Pancreas (tissue), 10 donors: Measurements from ENCODE around the gene TMEM40. TPM values are rescaled to one million over a fixed set of nuclear protein-coding genes. Genes with fewer than 3 reads are reported as not detected.
A peak's percentile ranks its signal among the peaks of the same experiment; 100 is the strongest.
"Not testable (repeated sequence)": the region's sequence is repeated elsewhere in the genome, so short reads cannot be mapped to it uniquely, and the experiment has no call there.

Source experiments
- ATAC-seq, 4 donors: fragments of 200-7000 bp; cut with Tn5 transposase; one replicate each; pipeline versions ENCODE4 v1.8.0 to v1.9.1; 2020; ENCODE audit warnings: mild to moderate bottlenecking in 4 of 4, moderate library complexity in 4 of 4
- DNase-seq, 6 donors: peaks; one replicate each; pipeline ENCODE4 v3.0.0-alpha.2; 2020
- FAIRE-seq: peaks from 2 replicates; lab custom pipeline; 2012; peaks lifted over from hg19 to GRCh38; lab: Jason Lieb, UNC
- H3K27ac ChIP-seq, 4 donors: fragments of 200-600 bp; sonication (generic); 1 replicate in 3 of 4; 2 replicates in 1 of 4; pipeline versions ENCODE4 v1.5.0 to v1.8.0; 2020
- H3K27me3 ChIP-seq, 4 donors: fragments of 200-600 bp; one replicate each; pipeline ENCODE4 v1.8.0; 2021
- H3K36me3 ChIP-seq, 3 donors: fragments of 200-600 bp; sonication (generic) in 1 of 3; one replicate each; pipeline versions ENCODE4 v1.5.0 to v1.8.0; 2020 to 2021
- H3K4me1 ChIP-seq, 3 donors: fragments of 200-600 bp; one replicate each; pipeline ENCODE4 v1.8.0; 2021
- H3K4me3 ChIP-seq, 4 donors: fragments of 200-600 bp; sonication (generic) in 2 of 4; one replicate each; pipeline versions ENCODE4 v1.5.0 to v1.8.0; 2020 to 2021
- H3K9me3 ChIP-seq, 4 donors: fragments of 200-600 bp; one replicate each; pipeline ENCODE4 v1.8.0; 2021
- CTCF ChIP-seq, 4 donors: fragments of 200-600 bp; sonication (generic) in 3 of 4; IDR thresholded peaks; one replicate each; pipeline versions ENCODE4 v1.5.0 to v1.8.0; 2021; ENCODE audit warnings: antibody characterized with exemption in 4 of 4
- WGBS, 2 donors: extraction: QIAGEN DNeasy Blood & Tissue Kit; methylation state at CpG; one replicate each; pipeline ENCODE4 v1.1.7; 2013; 5-methylcytosine and 5-hydroxymethylcytosine counted together
- intact Hi-C, 3 donors: fragments of 100-400 bp; cut with DNase I; formaldehyde crosslinking; loops; one replicate each; pipeline versions ENCODE4 v1.11.1 to v1.14.2; 2022
- polyA plus RNA-seq, 2 donors: library from polyadenylated mRNA; stranded (reverse); fragments of 200-250 nt; gene quantifications; one replicate each; pipeline ENCODE4 v1.2.3, GENCODE V29; 2013
- total RNA-seq, 6 donors: library from RNA; stranded (reverse); fragmentation: NEBNext Ultra II Directional in 4 of 6; extraction: Animal tissue kit (Norgen Biotek cat#: 25700) in 4 of 6; gene quantifications; one replicate each; pipeline versions ENCODE4 v1.2.1 to v1.2.4, GENCODE V29; 2021 to 2023
- donor health status: healthy with polysubstance abuse.
- donor health status: DM: no; HTN: no; CAD: no; lungs with moderate emphysema.
- donor health status: DM: no; HTN: no; CAD: no.
- donor health status: control.
- donor health status: control.
- donor health status: Bipolar disorder and iron deficiency.
- donor health status: DM: yes; HTN: yes; CAD: no.
- donor health status: DM: no; HTN: no; CAD: no.
- donor health status: DM: no; HTN: no; CAD: no.
- donor health status: DM: yes; HTN: yes; CAD: no.

The TMEM40 gene
- total and polyA plus RNA-seq, 8 donors = 0.38 TPM; not detected in 7

GRCh38 chr3:12787346-12787745 lies 28.3 kb upstream of the TMEM40 start:
- H3K9me3 ChIP-seq, ATAC-seq, intact Hi-C loops, FAIRE-seq, H3K36me3 ChIP-seq, H3K27me3 ChIP-seq, H3K4me1 ChIP-seq, H3K27ac ChIP-seq, H3K4me3 ChIP-seq: not testable (repeated sequence)
- peak in 1 of 4 donors; percentile 11 for TF ChIP-seq CTCF (IDR thresholded peaks at IDR 0.05)
- WGBS, 2 donors = 41 to 55% methylated on average over 9 of the region's 9 CpGs
- peak in 3 of 6 donors; percentile 37 to 63 (median 55) for DNase-seq

- no peak for ATAC-seq
- no peak overlapping the region for H3K27ac ChIP-seq
- no peaks in the 10 kb centered on the region for H3K9me3 ChIP-seq
- intact Hi-C loops = no loop called here
- FAIRE-seq = no peak
- 60 to 62% methylated on average over 4 of the region's 4 CpGs for WGBS, 2 donors
- no peak for TF ChIP-seq CTCF (IDR thresholded peaks at IDR 0.05)
- peaks cover 0 to 7% (median 0%) of the 10 kb centered on the region in 3 donors for H3K4me1 ChIP-seq
- DNase-seq = no peak
- no peaks in the 10 kb centered on the region for H3K27me3 ChIP-seq
- no peak overlapping the region for H3K4me3 ChIP-seq
- H3K36me3 ChIP-seq = no peaks in the 10 kb centered on the region
Measured at GRCh38 chr3:12785096-12785495, 26.0 kb upstream of the TMEM40 start.

GRCh38 chr3:12782172-12782815 lies 23.2 kb upstream of the TMEM40 start:
- peak in 4 of 6 donors; percentile 38 to 49 (median 42) for DNase-seq
- no peak for TF ChIP-seq CTCF (IDR thresholded peaks at IDR 0.05)
- Histone ChIP-seq H3K36me3 (no peaks in the 10 kb centered on the region), H3K27ac (no peak overlapping the region), H3K4me3 (no peak overlapping the region), H3K9me3 (no peaks in the 10 kb centered on the region), H3K27me3 (no peaks in the 10 kb centered on the region), H3K4me1 (peaks cover 0 to 7% (median 0%) of the 10 kb centered on the region in 3 donors)
- intact Hi-C loops = no loop called here
- 49 to 62% methylated on average over 6 of the region's 6 CpGs for WGBS, 2 donors
- FAIRE-seq = no peak
- ATAC-seq = peak; percentile 58 to 85 (median 80)

GRCh38 chr3:12780751-12781150 lies 21.7 kb upstream of the TMEM40 start:
- no peak for ATAC-seq
- WGBS, 2 donors = 65 to 69% methylated on average over 4 of the region's 4 CpGs

More at GRCh38 chr3:12780751-12781150, 21.7 kb upstream of the TMEM40 start:
- no peak for FAIRE-seq
- H3K36me3 ChIP-seq = no peaks in the 10 kb centered on the region
- intact Hi-C loops = no loop called here
- H3K27me3 ChIP-seq = no peaks in the 10 kb centered on the region
- H3K4me1 ChIP-seq = peaks cover 0 to 7% (median 0%) of the 10 kb centered on the region in 3 donors
- H3K4me3 ChIP-seq = no peak overlapping the region
- no peak overlapping the region for H3K27ac ChIP-seq
- no peak for DNase-seq
- H3K9me3 ChIP-seq = no peaks in the 10 kb centered on the region
- no peak for TF ChIP-seq CTCF (IDR thresholded peaks at IDR 0.05)
